ENCODE measurements around the gene KRTAP20-1.

Gene KRTAP20-1

DNA sequence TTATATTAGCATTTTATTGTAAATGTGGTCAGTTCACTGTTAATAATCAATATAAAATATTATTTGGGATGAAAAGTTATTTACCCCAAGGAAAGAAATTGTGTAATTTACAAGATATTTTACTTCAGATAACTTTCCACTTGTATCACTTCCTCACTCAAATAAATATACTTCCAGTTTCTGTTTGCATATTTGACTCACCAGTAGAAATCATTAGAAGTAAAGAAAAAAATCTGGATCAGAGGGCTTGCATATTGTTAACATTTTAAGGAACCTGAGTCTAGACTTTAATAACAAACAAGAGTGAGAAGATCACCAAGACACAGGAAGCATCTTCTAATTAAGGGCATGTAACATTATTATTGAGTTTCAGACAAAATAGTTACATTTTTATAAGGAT, 3.9 kb downstream of the KRTAP20-1 start:
- DNase-seq (no peak), ATAC-seq (replicated peaks) (no peak)
- no peak overlapping the region for H3K27ac Mint-ChIP-seq
- no peaks in the 10 kb centered on the region for H3K36me3 Mint-ChIP-seq (ENCODE audit: insufficient read depth)
- H3K4me1 Mint-ChIP-seq (ENCODE audit: low read depth in 2 of 2) = no peaks in the 10 kb centered on the region
- H3K27me3 Mint-ChIP-seq = no peaks in the 10 kb centered on the region
- no peaks in the 10 kb centered on the region for H3K9me3 Mint-ChIP-seq
- H3K4me3 Mint-ChIP-seq = no peak overlapping the region

DNA sequence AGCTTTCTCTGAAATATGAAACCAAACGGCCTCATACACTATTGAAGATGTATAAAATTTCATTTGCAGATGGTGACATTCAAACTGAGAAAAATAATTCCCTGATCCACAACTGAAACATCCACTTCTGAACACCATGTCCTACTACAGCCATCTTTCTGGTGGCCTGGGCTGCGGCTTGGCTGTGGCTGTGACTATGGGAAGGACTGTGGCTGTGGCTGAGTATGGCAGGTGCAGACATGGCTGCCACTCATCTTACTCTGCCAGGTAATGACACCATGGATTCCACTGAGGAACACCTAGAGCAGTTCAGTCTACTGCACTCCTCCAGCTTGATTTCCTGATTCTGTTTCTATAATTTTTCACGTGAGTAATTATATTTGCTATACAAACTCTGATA, 4.3 kb downstream of the KRTAP20-1 start, which contains the start of gene KRTAP20-4:
Gene KRTAP20-4 (plus strand): TSS at position 106 of the 400 bp plus-strand sequence.
- H3K36me3 Mint-ChIP-seq (ENCODE audit: insufficient read depth) = no peaks in the 10 kb centered on the region
- H3K27ac Mint-ChIP-seq = no peak within 1 kb of the TSS
- no peaks in the 10 kb centered on the region for H3K9me3 Mint-ChIP-seq
- H3K4me3 Mint-ChIP-seq = no peak within 1 kb of the TSS
- ATAC-seq (replicated peaks) (no peak), DNase-seq (no peak)
- no peaks in the 10 kb centered on the region for H3K27me3 Mint-ChIP-seq
- H3K4me1 Mint-ChIP-seq (ENCODE audit: low read depth in 2 of 2) = no peaks in the 10 kb centered on the region

DNA sequence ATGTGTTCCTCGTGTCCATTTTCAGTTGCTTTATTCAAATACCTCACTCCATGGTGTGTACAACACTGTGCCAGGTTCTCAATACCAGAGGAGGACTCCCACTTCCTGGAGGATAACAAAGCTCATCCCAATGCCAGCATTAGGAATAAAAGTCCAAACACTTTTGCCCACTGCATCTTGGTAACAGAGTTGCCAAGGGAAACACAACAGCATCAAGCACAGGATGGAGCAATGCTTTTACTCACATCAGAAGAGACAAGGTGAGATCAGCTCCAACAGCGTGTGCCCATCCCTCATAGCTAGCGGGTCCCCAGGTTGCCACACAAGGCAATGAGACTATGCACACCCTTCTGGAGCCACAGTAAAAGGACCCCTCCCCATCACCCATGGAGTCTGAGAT, 7.1 kb downstream of the KRTAP20-1 start:
- Mint-ChIP-seq H3K9me3 (peaks cover 0 to 3% of the 10 kb centered on the region in 2 donors), H3K27me3 (no peaks in the 10 kb centered on the region), H3K27ac (no peak overlapping the region), H3K36me3 (ENCODE audit: insufficient read depth) (no peaks in the 10 kb centered on the region), H3K4me1 (ENCODE audit: low read depth in 2 of 2) (no peaks in the 10 kb centered on the region), H3K4me3 (no peak overlapping the region)
- DNase-seq = no peak
- ATAC-seq (replicated peaks) = no peak

DNA sequence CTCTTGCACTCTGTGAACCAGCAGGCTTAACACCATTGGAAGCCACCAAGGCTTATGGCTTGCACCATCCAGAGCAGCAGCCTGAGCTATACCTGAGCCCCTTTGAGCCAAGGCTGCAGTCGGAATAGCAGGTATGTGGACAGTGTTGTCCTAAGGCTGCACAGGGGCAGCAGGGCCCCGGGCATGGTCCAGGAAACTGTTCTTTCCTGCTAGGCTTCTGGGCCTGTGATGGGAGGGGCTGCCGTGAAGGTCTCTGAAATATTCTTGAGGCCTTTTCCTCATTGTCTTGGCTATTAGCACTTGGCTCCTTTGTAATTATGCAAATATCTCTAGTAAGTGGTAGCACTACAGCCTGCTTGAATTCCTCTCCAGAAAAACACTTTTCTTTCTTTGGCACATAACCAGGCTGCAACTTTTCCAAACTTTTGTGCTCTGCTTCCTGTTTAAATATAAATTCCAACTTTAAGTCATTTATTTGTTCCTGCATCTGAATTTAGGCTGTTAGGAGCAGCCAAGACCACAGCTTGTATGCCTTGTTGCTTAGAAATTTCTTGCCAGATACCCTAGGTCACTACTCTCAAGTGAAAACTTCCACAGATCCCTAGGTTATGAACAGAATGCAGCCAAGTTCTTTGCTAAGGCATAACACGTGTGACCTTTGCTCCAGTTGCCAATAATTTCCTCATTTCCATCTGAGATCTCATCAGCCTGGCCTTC, 9.4 kb downstream of the KRTAP20-1 start:
- Mint-ChIP-seq H3K36me3 (ENCODE audit: insufficient read depth) (no peaks in the 10 kb centered on the region), H3K4me1 (ENCODE audit: low read depth in 2 of 2) (no peaks in the 10 kb centered on the region), H3K4me3 (no peak overlapping the region), H3K27me3 (no peaks in the 10 kb centered on the region), H3K9me3 (peaks cover 0 to 4% of the 10 kb centered on the region in 2 donors), H3K27ac (no peak overlapping the region)
- no peak for ATAC-seq (replicated peaks)
- no peak for DNase-seq

DNA sequence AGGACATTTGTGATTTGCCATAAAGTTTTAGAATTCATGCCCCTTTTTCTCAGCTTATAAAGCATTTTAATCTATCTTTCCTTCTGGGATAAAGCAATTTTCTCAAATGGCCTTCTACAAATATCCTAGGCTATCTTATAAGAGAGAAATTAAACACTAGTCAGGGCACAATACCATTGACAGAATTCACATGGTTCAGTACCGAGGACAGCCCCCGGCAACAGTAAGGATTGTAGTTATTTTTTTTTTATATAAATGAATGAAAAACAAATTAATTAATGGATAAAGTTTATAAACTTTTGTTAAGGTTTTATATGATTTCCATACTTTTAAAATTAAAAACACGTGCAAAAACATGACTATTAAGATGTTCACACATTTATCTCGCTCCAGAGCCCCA, 11.9 kb downstream of the KRTAP20-1 start:
- ATAC-seq (replicated peaks) (no peak), DNase-seq (no peak)
- peaks cover 0 to 4% of the 10 kb centered on the region in 2 donors for H3K9me3 Mint-ChIP-seq
- H3K4me3 Mint-ChIP-seq = no peak overlapping the region
- no peaks in the 10 kb centered on the region for H3K36me3 Mint-ChIP-seq (ENCODE audit: insufficient read depth)
- no peak overlapping the region for H3K27ac Mint-ChIP-seq
- H3K4me1 Mint-ChIP-seq (ENCODE audit: low read depth in 2 of 2) = no peaks in the 10 kb centered on the region
- H3K27me3 Mint-ChIP-seq = no peaks in the 10 kb centered on the region

DNA sequence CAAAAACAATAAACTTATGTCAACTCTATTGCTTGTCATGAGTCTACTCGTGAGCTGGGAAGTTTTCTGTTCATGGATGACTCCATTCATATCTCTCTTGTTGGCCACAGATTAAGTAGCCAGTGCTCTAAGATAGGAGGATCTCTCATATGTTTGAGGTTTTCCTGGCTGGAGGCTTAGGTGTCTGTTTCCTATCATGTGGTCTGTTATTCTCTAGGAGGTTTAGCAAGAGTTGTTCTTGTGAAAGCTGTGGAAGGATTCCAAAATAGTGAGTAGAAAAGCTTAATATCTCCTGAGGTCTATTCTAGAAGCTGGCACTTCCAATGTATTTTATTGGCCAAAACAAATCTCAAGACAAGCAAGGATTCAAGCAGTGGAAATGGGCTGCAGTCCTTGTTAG, 13.0 kb downstream of the KRTAP20-1 start:
- H3K9me3 Mint-ChIP-seq = peaks cover 0 to 4% of the 10 kb centered on the region in 2 donors
- H3K27ac Mint-ChIP-seq = no peak overlapping the region
- H3K4me3 Mint-ChIP-seq = no peak overlapping the region
- H3K36me3 Mint-ChIP-seq (ENCODE audit: insufficient read depth) = no peaks in the 10 kb centered on the region
- H3K4me1 Mint-ChIP-seq (ENCODE audit: low read depth in 2 of 2) = no peaks in the 10 kb centered on the region
- ATAC-seq (replicated peaks) (no peak), DNase-seq (no peak)
- H3K27me3 Mint-ChIP-seq = no peaks in the 10 kb centered on the region

DNA sequence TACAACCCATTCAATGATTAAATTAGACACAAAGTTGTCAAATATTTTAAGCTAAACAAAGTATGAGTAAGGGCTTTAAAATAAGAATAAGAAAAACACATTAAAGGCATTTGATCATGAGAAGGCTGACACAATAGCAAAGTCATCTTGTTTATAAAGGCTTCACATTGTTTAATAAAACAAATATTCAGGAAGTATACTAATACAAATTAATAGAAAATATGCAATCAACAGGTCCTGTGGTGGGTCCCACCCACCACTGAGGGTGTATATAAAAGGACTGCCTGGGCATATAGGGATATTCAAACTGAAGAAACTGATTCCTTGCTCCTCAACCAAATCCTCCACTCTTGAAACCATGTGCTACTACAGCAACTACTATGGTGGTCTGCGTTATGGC, 18.7 kb downstream of the KRTAP20-1 start, which contains the start of gene KRTAP20-2:
Gene KRTAP20-2 (plus strand): TSS at position 301 of the 400 bp plus-strand sequence. CDS start 58 bp downstream, at position 359.
- H3K27me3 Mint-ChIP-seq = no peaks in the 10 kb centered on the region
- H3K4me1 Mint-ChIP-seq (ENCODE audit: low read depth in 2 of 2) = no peaks in the 10 kb centered on the region
- no peak within 1 kb of the TSS for H3K27ac Mint-ChIP-seq
- no peak for DNase-seq
- H3K36me3 Mint-ChIP-seq (ENCODE audit: insufficient read depth) = no peaks in the 10 kb centered on the region
- no peak for ATAC-seq (replicated peaks)
- H3K4me3 Mint-ChIP-seq = no peak within 1 kb of the TSS
- peaks cover 0 to 1% of the 10 kb centered on the region in 2 donors for H3K9me3 Mint-ChIP-seq

DNA sequence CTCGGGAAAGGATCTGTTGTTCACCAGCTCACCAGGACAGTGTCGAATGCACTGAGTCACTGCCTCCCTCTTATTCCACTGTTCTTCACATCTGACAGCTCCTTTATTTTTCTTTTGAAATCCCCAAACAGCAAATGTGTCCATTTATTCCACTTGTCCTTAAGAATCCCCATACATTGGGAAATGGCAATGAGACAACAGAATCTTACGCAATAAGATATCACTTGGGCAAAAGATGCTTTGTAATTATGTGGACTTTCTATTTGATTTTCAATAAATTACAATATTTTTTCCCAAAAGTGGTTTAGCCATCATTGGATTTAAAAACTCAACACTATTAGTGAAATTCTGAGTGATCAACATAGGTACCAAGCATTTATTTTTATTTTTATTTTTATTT, 22.5 kb downstream of the KRTAP20-1 start:
- DNase-seq = no peak
- Mint-ChIP-seq H3K4me3 (no peak overlapping the region), H3K27ac (no peak overlapping the region), H3K4me1 (ENCODE audit: low read depth in 2 of 2) (no peaks in the 10 kb centered on the region), H3K27me3 (no peaks in the 10 kb centered on the region), H3K36me3 (ENCODE audit: insufficient read depth) (no peaks in the 10 kb centered on the region), H3K9me3 (peaks cover 0 to 1% of the 10 kb centered on the region in 2 donors)
- ATAC-seq (replicated peaks) = no peak

DNA sequence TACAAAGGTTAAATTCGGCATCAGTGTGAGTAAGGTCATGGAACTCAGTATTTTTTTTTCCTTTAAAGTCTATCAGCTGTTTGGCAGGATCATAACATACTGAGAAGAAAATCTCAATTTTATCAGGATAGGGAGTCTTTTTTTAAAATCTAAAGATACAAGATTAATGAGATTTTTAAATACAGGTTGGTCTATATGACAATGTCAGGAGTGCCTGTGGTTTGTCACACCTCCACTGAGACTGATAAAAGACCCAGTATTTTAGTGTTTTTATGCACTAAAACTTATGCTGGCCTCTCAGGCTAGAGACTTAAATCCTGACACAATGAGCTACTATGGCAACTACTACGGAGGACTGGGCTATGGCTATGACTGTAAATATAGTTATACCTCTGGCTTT, 26.3 kb downstream of the KRTAP20-1 start, which contains the start of gene KRTAP20-3:
Gene KRTAP20-3 (plus strand): TSS at position 301 of the 400 bp plus-strand sequence.
- DNase-seq = no peak

DNA sequence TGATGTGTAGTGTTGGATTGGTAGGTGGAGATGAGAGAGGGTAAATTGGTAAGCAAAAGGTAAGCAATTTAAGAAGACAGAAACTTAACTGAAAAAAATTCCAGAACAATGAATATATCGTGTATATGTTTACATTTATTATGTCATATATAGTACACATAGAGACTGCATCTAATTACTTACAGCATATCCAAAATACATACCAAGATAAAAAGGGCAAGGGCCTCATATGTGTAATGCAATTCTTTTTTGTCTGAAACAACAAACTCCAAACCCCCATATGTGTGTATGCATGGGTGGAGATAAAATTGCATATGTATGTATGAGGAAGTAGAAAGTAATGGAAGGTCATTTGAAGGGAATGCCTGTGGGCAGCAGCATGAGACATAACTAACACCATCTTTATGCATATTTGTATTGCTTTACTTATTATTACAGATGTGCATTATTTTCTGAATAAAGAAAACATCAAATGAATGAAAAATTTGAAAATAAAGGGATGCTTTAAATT, 30.7 kb downstream of the KRTAP20-1 start:
- Mint-ChIP-seq H3K9me3 (peaks cover 5 to 6% of the 10 kb centered on the region in 2 donors), H3K27ac (no peak overlapping the region), H3K4me1 (ENCODE audit: low read depth in 2 of 2) (no peaks in the 10 kb centered on the region), H3K4me3 (no peak overlapping the region), H3K36me3 (ENCODE audit: insufficient read depth) (no peaks in the 10 kb centered on the region), H3K27me3 (no peaks in the 10 kb centered on the region)
- ATAC-seq (replicated peaks) (no peak), DNase-seq (no peak)

More for the DNA sequence above, 26.3 kb downstream of the KRTAP20-1 start, which contains the start of gene KRTAP20-3:
- no peaks in the 10 kb centered on the region for H3K36me3 Mint-ChIP-seq (ENCODE audit: insufficient read depth)
- H3K9me3 Mint-ChIP-seq = peaks cover 0 to 5% of the 10 kb centered on the region in 2 donors
- no peak within 1 kb of the TSS for H3K4me3 Mint-ChIP-seq
- no peak within 1 kb of the TSS for H3K27ac Mint-ChIP-seq
- H3K27me3 Mint-ChIP-seq = no peaks in the 10 kb centered on the region
- ATAC-seq (replicated peaks) = no peak
- no peaks in the 10 kb centered on the region for H3K4me1 Mint-ChIP-seq (ENCODE audit: low read depth in 2 of 2)

DNA sequence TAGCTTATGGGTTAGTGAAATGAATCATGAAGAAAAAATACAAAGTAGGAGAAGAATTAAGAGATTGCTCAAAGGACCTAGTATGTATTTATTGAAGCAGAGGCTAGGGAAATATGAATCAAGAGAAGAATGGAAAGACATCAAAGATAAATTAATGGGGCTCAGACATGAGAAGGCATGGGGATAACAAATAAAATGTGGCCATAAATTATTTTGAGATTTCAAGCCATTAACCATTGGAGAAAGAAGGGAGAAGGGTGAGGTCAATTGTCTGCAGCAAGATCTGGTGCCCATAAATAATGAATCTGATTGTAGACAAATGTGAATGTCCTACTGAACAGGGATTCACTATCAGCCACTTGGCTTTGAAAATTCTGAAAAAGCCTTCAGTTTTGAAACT, 36.7 kb downstream of the KRTAP20-1 start:
- H3K9me3 Mint-ChIP-seq = peaks cover 2 to 6% of the 10 kb centered on the region in 2 donors
- H3K4me3 Mint-ChIP-seq = no peak overlapping the region
- ATAC-seq (replicated peaks) (no peak), DNase-seq (no peak)
- H3K27ac Mint-ChIP-seq = no peak overlapping the region
- H3K4me1 Mint-ChIP-seq (ENCODE audit: low read depth in 2 of 2) = no peaks in the 10 kb centered on the region
- no peaks in the 10 kb centered on the region for H3K36me3 Mint-ChIP-seq (ENCODE audit: insufficient read depth)
- no peaks in the 10 kb centered on the region for H3K27me3 Mint-ChIP-seq

Data from effector memory CD8-positive, alpha-beta T cell (primary cell).